ENCODE measurements around the gene S1PR5. TPM values are rescaled to one million over a fixed set of nuclear protein-coding genes. Genes with fewer than 3 reads are reported as not detected.
A peak's percentile ranks its signal among the peaks of the same experiment; 100 is the strongest.
"Not testable (repeated sequence)": the region's sequence is repeated elsewhere in the genome, so short reads cannot be mapped to it uniquely, and the experiment has no call there.

S1PR5 gene
- total RNA-seq, 4 donors from 2014 or later = not detected

DNA sequence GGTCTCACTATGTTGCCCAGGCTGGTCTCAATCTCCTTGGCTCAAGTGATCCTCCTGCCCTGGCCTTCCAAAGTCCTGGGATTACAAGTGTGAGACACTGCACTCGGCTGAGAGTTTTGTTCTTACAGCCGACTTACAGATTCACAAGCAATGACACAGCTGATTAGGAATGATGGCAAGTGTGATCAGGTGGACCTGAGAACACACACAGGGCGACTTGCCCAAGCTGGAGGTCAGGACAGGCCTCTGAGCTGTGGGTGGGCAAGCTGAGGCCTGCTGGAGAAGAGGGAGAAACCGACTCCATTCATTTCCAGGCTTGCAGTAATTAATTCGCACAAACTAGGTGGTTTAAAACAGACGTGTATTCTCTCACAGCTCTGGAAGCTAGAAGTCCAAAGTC, 18.4 kb upstream of the S1PR5 start:
- 75% methylated on average over 6 of the region's 6 CpGs for WGBS
- H3K36me3 ChIP-seq = no peaks in the 10 kb centered on the region
- peaks cover 0 to 29% (median 0%) of the 10 kb centered on the region in 4 donors for H3K27me3 ChIP-seq
- intact Hi-C loops (cut with DNase I) = no loop called here
- peaks cover 0 to 3% (median 0%) of the 10 kb centered on the region in 4 donors for H3K9me3 ChIP-seq
- H3K4me3 ChIP-seq = no peak overlapping the region
- H3K4me1 ChIP-seq = no peaks in the 10 kb centered on the region
- TF ChIP-seq EP300 (IDR thresholded peaks at IDR 0.05) (no peak), POLR2AphosphoS5 (IDR thresholded peaks at IDR 0.05) (no peak), POLR2A (IDR thresholded peaks at IDR 0.05; ENCODE audit: low read depth) (no peak)
- TF ChIP-seq, protein P1, sequence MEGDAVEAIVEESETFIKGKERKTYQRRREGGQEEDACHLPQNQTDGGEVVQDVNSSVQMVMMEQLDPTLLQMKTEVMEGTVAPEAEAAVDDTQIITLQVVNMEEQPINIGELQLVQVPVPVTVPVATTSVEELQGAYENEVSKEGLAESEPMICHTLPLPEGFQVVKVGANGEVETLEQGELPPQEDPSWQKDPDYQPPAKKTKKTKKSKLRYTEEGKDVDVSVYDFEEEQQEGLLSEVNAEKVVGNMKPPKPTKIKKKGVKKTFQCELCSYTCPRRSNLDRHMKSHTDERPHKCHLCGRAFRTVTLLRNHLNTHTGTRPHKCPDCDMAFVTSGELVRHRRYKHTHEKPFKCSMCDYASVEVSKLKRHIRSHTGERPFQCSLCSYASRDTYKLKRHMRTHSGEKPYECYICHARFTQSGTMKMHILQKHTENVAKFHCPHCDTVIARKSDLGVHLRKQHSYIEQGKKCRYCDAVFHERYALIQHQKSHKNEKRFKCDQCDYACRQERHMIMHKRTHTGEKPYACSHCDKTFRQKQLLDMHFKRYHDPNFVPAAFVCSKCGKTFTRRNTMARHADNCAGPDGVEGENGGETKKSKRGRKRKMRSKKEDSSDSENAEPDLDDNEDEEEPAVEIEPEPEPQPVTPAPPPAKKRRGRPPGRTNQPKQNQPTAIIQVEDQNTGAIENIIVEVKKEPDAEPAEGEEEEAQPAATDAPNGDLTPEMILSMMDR (IDR thresholded peaks at IDR 0.05) = no peak
- no peak overlapping the region for H3K27ac ChIP-seq (replicated peaks in 1 of 4)
- DNase-seq (ENCODE audit: extremely low spot score) = no peak

DNA sequence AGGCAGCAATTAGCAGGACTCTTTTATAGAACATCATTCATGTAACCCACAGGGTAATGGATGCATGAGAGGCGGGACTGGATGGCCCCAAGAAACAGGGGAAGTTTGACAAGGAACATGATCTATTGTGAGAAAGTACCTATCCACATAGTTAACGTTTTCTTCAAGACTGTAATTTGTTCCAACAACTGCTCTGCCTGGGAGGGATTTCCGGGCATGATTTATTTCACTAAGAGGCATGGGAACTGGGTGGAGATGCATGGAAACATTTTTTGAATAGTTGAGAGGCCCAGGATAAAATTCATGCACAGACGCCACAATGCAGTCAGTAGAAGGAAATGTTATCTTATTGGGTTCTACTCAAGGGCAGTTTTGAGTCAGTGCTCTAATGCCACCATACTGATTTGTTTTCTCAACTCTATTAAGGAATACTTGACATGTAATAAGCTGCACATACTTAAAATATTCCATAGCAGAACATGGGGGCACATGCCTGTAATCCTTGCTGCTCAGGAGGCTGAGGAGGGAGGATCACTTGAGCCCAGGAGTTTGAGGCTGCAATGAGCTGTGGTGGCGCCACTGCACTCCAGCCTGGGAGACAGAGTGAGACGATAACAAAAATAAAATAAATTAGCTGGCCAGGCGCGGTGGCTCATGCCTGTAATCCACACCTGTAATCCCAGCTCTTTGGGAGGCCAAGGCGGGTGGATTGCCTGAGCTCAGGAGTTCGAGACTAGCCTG, 16.6 kb upstream of the S1PR5 start:
- intact Hi-C loops (cut with DNase I) = no loop called here
- H3K27ac ChIP-seq (replicated peaks in 1 of 4) = peak overlapping the region in 2 of 4 donors; percentile 25 to 62
- H3K4me3 ChIP-seq = no peak overlapping the region
- WGBS = 61% methylated on average over 10 of the region's 10 CpGs
- TF ChIP-seq POLR2A (IDR thresholded peaks at IDR 0.05; ENCODE audit: low read depth) = no peak
- TF ChIP-seq POLR2AphosphoS5 (IDR thresholded peaks at IDR 0.05) = peak in 1 of 2 donors; percentile 29
- no peak for TF ChIP-seq EP300 (IDR thresholded peaks at IDR 0.05)
- TF ChIP-seq, protein P1 (IDR thresholded peaks at IDR 0.05) = no peak
- peaks cover 0 to 3% (median 0%) of the 10 kb centered on the region in 4 donors for H3K9me3 ChIP-seq
- no peaks in the 10 kb centered on the region for H3K4me1 ChIP-seq
- DNase-seq (ENCODE audit: extremely low spot score) = no peak
- H3K36me3 ChIP-seq = no peaks in the 10 kb centered on the region
- H3K27me3 ChIP-seq = peaks cover 0 to 28% (median 0%) of the 10 kb centered on the region in 4 donors

DNA sequence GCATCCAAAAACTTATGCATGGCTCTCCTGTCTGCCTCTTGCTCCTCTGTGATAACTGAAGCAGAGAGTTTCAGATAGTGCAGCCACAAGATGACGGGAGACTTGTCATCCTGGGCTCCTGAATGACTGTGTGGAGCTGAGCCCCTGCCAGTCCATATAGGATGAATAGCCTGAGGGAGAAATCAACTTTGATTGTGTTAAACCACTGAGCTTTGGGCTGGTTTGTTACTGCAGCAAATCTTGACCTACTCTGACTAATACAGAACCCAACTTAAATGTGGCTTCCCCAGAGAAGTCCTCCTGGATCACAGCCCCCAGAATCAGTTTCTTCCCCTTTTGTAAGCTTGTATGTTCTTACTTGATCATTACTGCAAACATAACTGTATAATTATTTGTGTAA, 15.2 kb upstream of the S1PR5 start:
- no peak for TF ChIP-seq POLR2A (IDR thresholded peaks at IDR 0.05; ENCODE audit: low read depth)
- TF ChIP-seq, protein P1 (IDR thresholded peaks at IDR 0.05) = no peak
- TF ChIP-seq EP300 (IDR thresholded peaks at IDR 0.05) = no peak
- no peak for TF ChIP-seq POLR2AphosphoS5 (IDR thresholded peaks at IDR 0.05)
- WGBS = 92% methylated on average over 1 of the region's 1 CpG

DNA sequence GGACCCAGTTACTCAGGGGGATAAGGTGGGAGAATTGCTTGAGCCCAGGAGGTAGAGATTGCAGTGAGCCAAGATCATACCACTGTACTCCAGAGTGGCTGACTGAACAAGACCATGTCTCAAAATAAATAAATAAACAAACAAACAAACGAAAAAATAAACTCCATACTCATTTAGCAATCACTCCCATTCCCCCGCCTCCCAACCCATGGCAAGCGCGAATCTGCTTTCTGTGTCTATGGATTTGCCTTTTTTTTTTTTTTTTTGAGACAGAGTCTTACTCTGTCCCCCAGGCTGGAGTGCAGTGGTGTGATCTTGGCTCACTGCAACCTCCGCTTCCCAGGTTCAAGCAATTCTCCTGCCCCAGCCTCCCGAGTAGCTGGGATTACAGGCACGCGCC, 9.6 kb upstream of the S1PR5 start:
- DNase-seq (ENCODE audit: extremely low spot score); H3K4me1 ChIP-seq; H3K36me3 ChIP-seq; H3K4me3 ChIP-seq; H3K27ac ChIP-seq (replicated peaks in 1 of 4); H3K9me3 ChIP-seq; intact Hi-C loops (cut with DNase I): not testable (repeated sequence)
- WGBS = 92% methylated on average over 8 of the region's 8 CpGs
- peaks cover 0 to 12% (median 0%) of the 10 kb centered on the region in 4 donors for H3K27me3 ChIP-seq

More for the DNA sequence above, 15.2 kb upstream of the S1PR5 start:
- no peaks in the 10 kb centered on the region for H3K36me3 ChIP-seq
- DNase-seq (ENCODE audit: extremely low spot score) = no peak
- intact Hi-C loops (cut with DNase I) = no loop called here
- H3K27ac ChIP-seq (replicated peaks in 1 of 4) = no peak overlapping the region
- H3K4me1 ChIP-seq = no peaks in the 10 kb centered on the region
- H3K27me3 ChIP-seq = peaks cover 0 to 21% (median 0%) of the 10 kb centered on the region in 4 donors
- H3K4me3 ChIP-seq = no peak overlapping the region
- H3K9me3 ChIP-seq = peaks cover 0 to 3% (median 0%) of the 10 kb centered on the region in 4 donors

DNA sequence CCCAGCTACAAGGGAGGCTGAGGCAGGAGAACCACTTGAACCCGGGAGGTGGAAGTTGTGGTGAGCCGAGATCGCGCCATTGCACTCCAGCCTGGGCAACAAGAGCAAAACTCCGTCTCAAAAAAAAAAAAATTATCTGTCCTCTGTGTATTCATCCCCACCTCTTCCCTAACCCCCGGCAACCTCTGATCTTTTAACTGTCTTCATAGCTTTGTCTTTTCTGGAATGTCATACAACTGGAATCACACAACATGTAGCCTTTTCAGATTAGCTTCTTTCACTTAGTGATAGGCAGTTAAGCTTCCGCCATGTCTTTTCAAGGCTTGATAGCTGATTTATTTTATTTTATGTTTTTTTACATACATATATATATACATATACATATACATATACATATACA, 8.4 kb upstream of the S1PR5 start:
- intact Hi-C loops (cut with DNase I) = no loop called here

More for the DNA sequence above, 8.4 kb upstream of the S1PR5 start:
- Histone ChIP-seq H3K4me3 (no peak overlapping the region), H3K9me3 (no peaks in the 10 kb centered on the region), H3K36me3 (no peaks in the 10 kb centered on the region), H3K27me3 (peaks cover 0 to 24% (median 0%) of the 10 kb centered on the region in 4 donors), H3K4me1 (no peaks in the 10 kb centered on the region), H3K27ac (replicated peaks in 1 of 4) (no peak overlapping the region)
- WGBS = 86% methylated on average over 7 of the region's 7 CpGs
- TF ChIP-seq POLR2A (IDR thresholded peaks at IDR 0.05; ENCODE audit: low read depth) (no peak), EP300 (IDR thresholded peaks at IDR 0.05) (no peak), POLR2AphosphoS5 (IDR thresholded peaks at IDR 0.05) (no peak)
- TF ChIP-seq, protein P1 (IDR thresholded peaks at IDR 0.05) = no peak
- no peak for DNase-seq (ENCODE audit: extremely low spot score)

All from esophagus muscularis mucosa (tissue), 4 donors.